Measurements from ENCODE around the gene STX19. TPM values are rescaled to one million over a fixed set of nuclear protein-coding genes. Genes with fewer than 3 reads are reported as not detected.

The STX19 gene
- total RNA-seq, 1 experiment from 2014 or later = not detected

DNA sequence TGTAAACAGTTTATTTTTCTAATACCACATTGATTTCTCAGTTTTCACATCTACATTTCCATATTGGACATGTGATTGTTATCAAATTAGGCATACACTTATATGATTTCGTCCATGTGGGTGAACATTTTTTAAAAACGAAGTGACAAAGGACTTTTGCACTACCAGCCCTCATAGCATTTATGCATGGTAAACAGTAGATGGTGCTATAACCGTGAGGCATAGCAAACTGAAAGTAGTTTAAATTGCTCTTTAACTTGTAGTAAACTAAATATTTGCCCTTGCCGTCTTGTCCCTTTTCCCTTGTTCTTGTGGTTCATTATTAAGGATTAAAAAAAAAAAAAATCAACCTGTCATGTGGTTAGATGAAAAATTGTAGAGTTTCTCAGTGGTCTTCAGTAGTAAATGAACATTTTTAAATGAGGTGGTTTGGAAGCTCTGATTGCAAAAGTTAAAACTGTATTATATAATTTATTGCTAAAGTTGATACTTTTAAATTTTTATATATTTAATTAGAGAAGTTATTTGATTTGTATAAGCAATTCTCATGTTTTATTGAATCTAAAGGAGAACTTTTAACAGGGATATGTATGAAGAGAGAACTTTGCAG lies 24.0 kb downstream of the STX19 start:
- H3K4ac ChIP-seq (ENCODE audit: low read depth, low read length) = no peak overlapping the region
- no peak overlapping the region for H3K18ac ChIP-seq (ENCODE audit: insufficient read length, low read depth, low read length)
- H3K79me2 ChIP-seq (ENCODE audit: insufficient read depth, low read length) = no peaks in the 10 kb centered on the region
- no peak overlapping the region for H2BK120ac ChIP-seq (ENCODE audit: low read depth, low read length, poor library complexity, severe bottlenecking)
- no peak overlapping the region for H2BK20ac ChIP-seq (ENCODE audit: low read depth, low read length, poor library complexity, severe bottlenecking)
- no peak overlapping the region for H4K91ac ChIP-seq (ENCODE audit: insufficient read length, low read depth, low read length)
- H2AFZ ChIP-seq (ENCODE audit: low read length) = no peak overlapping the region
- H3K9me3 ChIP-seq (ENCODE audit: control insufficient read depth, low read depth, low read length) = no peaks in the 10 kb centered on the region
- H3K56ac ChIP-seq (ENCODE audit: insufficient read length, low read depth, low read length) = no peak overlapping the region
- H3K27ac Mint-ChIP-seq = no peak overlapping the region
- no peak overlapping the region for H3T11ph ChIP-seq (ENCODE audit: low read length)
- H4K8ac ChIP-seq (replicated peaks; ENCODE audit: insufficient read length, low read depth, low read length) = no peak overlapping the region
- no peak overlapping the region for H3K4me3 Mint-ChIP-seq
- no peak for DNase-seq
- no peak overlapping the region for H2BK12ac ChIP-seq (ENCODE audit: insufficient read length, low read depth, low read length)
- no peak overlapping the region for H3K23ac ChIP-seq (ENCODE audit: insufficient read length, low read depth, low read length)
- no peaks in the 10 kb centered on the region for H4K20me1 ChIP-seq (ENCODE audit: control insufficient read depth, insufficient read depth, insufficient read length)
- 0 out of 7 replicates have a peak, but pooled peaks cover 0 to 4% (median 0%) of the 10 kb centered on the region in 3 experiments for H3K36me3 Mint-ChIP-seq (ENCODE audit: insufficient read depth in 1 of 3, low read depth in 3 of 3)
- no peak overlapping the region for H3K4me2 ChIP-seq (ENCODE audit: insufficient read depth, insufficient read length, low read length)
- H2AK5ac ChIP-seq (ENCODE audit: insufficient read length, low read length) = no peak overlapping the region
- TF ChIP-seq, protein P1, sequence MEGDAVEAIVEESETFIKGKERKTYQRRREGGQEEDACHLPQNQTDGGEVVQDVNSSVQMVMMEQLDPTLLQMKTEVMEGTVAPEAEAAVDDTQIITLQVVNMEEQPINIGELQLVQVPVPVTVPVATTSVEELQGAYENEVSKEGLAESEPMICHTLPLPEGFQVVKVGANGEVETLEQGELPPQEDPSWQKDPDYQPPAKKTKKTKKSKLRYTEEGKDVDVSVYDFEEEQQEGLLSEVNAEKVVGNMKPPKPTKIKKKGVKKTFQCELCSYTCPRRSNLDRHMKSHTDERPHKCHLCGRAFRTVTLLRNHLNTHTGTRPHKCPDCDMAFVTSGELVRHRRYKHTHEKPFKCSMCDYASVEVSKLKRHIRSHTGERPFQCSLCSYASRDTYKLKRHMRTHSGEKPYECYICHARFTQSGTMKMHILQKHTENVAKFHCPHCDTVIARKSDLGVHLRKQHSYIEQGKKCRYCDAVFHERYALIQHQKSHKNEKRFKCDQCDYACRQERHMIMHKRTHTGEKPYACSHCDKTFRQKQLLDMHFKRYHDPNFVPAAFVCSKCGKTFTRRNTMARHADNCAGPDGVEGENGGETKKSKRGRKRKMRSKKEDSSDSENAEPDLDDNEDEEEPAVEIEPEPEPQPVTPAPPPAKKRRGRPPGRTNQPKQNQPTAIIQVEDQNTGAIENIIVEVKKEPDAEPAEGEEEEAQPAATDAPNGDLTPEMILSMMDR (conservative IDR thresholded peaks at IDR 0.05) = peak; percentile 75
- WGBS (ENCODE audit: extremely low coverage, insufficient read length, low lambda C conversion rate) = no CpG with 5 or more reads among the region's 4 CpGs
- H2BK5ac ChIP-seq (ENCODE audit: insufficient read length, low read length) = no peak overlapping the region
- H3K27me3 Mint-ChIP-seq (ENCODE audit: low read depth) = no peaks in the 10 kb centered on the region
- H3K9me3 Mint-ChIP-seq = no peaks in the 10 kb centered on the region
- H3K23me2 ChIP-seq (ENCODE audit: insufficient read length, low read depth, low read length, poor library complexity, severe bottlenecking) = no peaks in the 10 kb centered on the region
- H3K4me1 Mint-ChIP-seq = peaks cover 0 to 2% of the 10 kb centered on the region in 2 experiments; a peak in 1 of 4 replicates
- H2BK15ac ChIP-seq (ENCODE audit: low read depth, low read length) = no peak overlapping the region
- no peak overlapping the region for H3K14ac ChIP-seq (ENCODE audit: insufficient read depth, low read length)
- no peaks in the 10 kb centered on the region for H3K79me1 ChIP-seq (ENCODE audit: insufficient read depth, low read depth, low read length, poor library complexity, severe bottlenecking)
- H3K9ac ChIP-seq (ENCODE audit: extremely low read depth, insufficient read length, low read length) = no peak overlapping the region
- H3K27me3 ChIP-seq (ENCODE audit: insufficient read depth, low read length) = no peaks in the 10 kb centered on the region
- no peak overlapping the region for H3K27ac ChIP-seq (ENCODE audit: insufficient read length, low read depth, low read length)
- no peak overlapping the region for H4K5ac ChIP-seq (ENCODE audit: insufficient read length, low read depth, low read length)
- H3K4me1 ChIP-seq (ENCODE audit: insufficient read depth, low read length) = no peaks in the 10 kb centered on the region
